Stimulated activated naive CD8-positive, alpha-beta T cell treated with anti-CD3 and anti-CD28 coated beads, Interleukin-15, amount 100 ng/mL, for 72 hours (primary cell): ENCODE measurements around the gene CAPRIN1.
A peak's percentile ranks its signal among the peaks of the same experiment; 100 is the strongest.
"Not testable (repeated sequence)": the region's sequence is repeated elsewhere in the genome, so short reads cannot be mapped to it uniquely, and the experiment has no call there.

Experiments
- ATAC-seq: fragments of 150-1000 bp; cut with Tn5 transposase; 2 replicates; pipeline ENCODE4 v1.10.0; 2021; ENCODE audit warnings: mild to moderate bottlenecking, moderate library complexity
- DNase-seq, 2 donors: peaks; one replicate each; pipeline ENCODE4 v3.0.0; 2021 to 2022
- H3K27ac Mint-ChIP-seq, 2 donors: one replicate each; pipeline ENCODE4 v1.8.0; 2022; ENCODE audit warnings: mild to moderate bottlenecking in 2 of 2, mixed read lengths in 2 of 2, moderate library complexity in 2 of 2
- H3K27me3 Mint-ChIP-seq: one replicate; pipeline ENCODE4 v1.8.0; 2022; ENCODE audit warnings: mixed read lengths
- H3K4me1 Mint-ChIP-seq: one replicate; pipeline ENCODE4 v1.8.0; 2022; ENCODE audit warnings: mild to moderate bottlenecking, mixed read lengths
- H3K4me3 Mint-ChIP-seq, 2 donors: one replicate each; pipeline ENCODE4 v1.8.0; 2022; ENCODE audit warnings: mild to moderate bottlenecking in 2 of 2, mixed read lengths in 2 of 2, moderate library complexity in 1 of 2
- H3K9me3 Mint-ChIP-seq, 2 donors: one replicate each; pipeline ENCODE4 v1.8.0; 2022; ENCODE audit warnings: mixed read lengths in 2 of 2

Gene CAPRIN1

DNA sequence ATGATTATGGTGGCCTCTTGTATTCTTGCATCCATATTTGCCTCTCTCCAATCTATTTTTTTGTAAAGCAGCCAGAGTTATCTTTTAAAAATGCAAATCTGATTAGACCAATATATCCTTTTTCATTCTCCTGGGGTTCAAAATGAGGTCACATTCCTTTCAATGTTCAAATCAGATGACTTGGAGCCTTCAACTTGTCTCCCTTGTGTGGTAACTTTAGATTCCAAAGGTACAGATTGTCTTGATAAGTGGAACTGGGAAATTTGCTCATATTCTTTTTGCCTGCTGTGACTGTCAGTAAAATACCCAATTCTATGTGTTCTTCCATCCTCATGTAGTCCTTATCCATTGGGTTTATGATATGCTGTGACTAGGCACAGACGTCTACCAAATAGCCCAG lies 15.1 kb upstream of the CAPRIN1 start:
- Mint-ChIP-seq H3K9me3 (no peaks in the 10 kb centered on the region), H3K4me3 (no peak overlapping the region), H3K27ac (no peak overlapping the region), H3K27me3 (no peaks in the 10 kb centered on the region), H3K4me1 (no peaks in the 10 kb centered on the region)
- no peak for DNase-seq
- no peak for ATAC-seq

DNA sequence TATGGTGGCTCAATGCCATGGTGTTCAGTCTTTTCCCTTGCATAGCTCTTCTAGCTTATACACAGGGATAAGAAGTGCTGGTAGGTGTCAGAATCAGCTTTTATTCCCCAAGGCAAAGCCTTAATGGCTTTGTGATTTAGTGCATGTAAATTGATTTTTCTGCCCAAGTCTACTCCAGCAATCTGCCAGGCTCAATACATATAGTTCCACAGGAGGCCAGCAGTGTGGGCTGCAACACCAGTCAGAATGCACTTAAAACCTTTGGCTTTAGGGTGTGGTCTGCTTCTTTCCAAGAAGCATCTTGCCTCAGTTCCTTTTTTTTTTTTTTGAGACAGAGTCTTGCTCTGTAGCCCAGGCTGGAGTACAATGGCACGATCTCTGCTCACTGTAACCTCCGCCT lies 14.5 kb upstream of the CAPRIN1 start:
- Mint-ChIP-seq H3K4me1 (no peaks in the 10 kb centered on the region), H3K9me3 (no peaks in the 10 kb centered on the region), H3K27me3 (no peaks in the 10 kb centered on the region), H3K27ac (no peak overlapping the region), H3K4me3 (no peak overlapping the region)
- no peak for DNase-seq
- no peak for ATAC-seq

DNA sequence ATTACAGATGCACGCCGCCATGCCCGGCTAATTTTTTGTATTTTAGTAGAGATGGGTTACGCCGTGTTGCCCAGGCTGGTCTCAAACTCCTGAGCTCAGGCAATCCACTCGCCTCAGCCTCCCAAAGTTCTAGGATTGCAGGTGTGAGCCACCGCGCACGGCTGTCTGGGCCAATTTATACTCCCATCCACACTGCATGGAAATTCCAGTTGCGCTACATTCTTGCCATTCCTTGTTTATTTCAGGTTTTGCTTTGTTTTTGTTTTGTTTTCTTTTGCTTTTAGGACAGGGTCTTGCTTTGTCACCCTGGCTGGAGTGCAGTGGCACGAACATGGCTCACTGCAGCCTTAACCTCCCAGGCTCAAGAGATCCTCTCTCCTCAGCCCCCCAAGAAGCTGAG lies 11.0 kb upstream of the CAPRIN1 start:
- ATAC-seq (no peak), DNase-seq (no peak)
- Mint-ChIP-seq H3K9me3 (no peaks in the 10 kb centered on the region), H3K27ac (no peak overlapping the region), H3K4me1 (peaks cover 11% of the 10 kb centered on the region), H3K27me3 (peaks cover 18% of the 10 kb centered on the region), H3K4me3 (no peak overlapping the region)

DNA sequence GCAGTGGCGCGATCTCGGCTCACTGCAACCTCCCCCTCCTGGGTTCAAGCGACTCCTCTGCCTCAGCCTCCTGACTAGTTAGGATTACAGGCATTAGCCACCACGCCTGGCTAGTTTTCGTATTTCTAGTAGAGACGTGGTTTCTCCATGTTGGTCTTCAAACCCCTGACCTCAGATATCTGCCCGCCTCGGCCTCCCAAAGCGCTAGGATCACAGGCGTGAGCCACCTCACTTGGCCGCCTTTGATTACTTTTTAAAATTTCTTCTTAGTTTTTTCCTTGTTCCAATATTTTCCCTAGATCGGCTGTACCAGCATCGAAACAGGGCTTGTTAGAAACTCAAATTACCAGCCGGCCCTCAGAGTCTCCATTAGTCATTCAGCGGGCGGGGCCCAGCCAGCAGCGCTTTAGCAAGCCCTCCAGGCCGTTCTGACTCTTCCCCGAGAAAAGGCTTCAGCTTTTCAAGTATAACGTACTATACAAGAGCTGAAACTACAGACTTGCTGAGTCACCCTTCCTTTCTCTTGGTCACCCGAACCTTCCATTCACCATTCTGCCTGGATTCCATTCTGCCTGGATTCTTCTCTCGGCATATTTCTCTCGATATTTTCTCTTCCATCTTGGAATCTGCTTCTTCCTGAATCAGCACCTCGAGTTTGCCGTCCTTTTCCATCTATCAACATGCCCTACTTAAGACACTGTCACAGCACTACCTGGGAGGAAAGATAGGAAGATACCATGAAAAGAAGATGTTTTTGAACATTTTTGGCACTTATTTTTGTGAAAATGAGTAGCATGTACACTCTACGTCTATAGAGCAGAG lies 6.7 kb upstream of the CAPRIN1 start:
- no peak for ATAC-seq

DNA sequence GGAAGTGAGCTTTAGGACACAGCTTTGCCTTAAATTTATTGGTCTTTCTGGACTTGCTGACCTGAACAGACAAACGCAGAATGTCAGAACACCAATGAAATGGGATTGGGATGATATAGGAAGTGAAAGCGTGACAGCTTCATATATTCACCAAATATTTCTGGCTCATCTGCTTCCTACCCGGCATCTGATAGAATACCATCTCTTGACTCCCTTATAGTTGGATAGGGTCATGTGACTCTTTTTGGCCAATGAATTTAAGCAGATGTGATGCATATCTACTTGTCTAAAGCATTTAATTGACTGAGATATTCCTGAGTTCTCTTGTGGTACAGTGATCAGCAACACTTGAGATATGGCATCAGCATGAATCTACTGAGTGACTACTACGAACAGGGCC lies 2.5 kb upstream of the CAPRIN1 start:
- Mint-ChIP-seq H3K4me3 (no peak overlapping the region), H3K9me3 (no peaks in the 10 kb centered on the region), H3K4me1 (peaks cover 19% of the 10 kb centered on the region), H3K27me3 (peaks cover 32% of the 10 kb centered on the region), H3K27ac (no peak overlapping the region)
- no peak for DNase-seq
- no peak for ATAC-seq

More for the DNA sequence above, 6.7 kb upstream of the CAPRIN1 start:
- peak overlapping the region in 1 of 2 donors; percentile 0 for H3K27ac Mint-ChIP-seq
- DNase-seq, result no peak
- peaks cover 35% of the 10 kb centered on the region for H3K27me3 Mint-ChIP-seq
- peak overlapping the region in 1 of 2 donors; percentile 30 for H3K4me3 Mint-ChIP-seq
- H3K9me3 Mint-ChIP-seq, result no peaks in the 10 kb centered on the region
- peaks cover 12% of the 10 kb centered on the region for H3K4me1 Mint-ChIP-seq

DNA sequence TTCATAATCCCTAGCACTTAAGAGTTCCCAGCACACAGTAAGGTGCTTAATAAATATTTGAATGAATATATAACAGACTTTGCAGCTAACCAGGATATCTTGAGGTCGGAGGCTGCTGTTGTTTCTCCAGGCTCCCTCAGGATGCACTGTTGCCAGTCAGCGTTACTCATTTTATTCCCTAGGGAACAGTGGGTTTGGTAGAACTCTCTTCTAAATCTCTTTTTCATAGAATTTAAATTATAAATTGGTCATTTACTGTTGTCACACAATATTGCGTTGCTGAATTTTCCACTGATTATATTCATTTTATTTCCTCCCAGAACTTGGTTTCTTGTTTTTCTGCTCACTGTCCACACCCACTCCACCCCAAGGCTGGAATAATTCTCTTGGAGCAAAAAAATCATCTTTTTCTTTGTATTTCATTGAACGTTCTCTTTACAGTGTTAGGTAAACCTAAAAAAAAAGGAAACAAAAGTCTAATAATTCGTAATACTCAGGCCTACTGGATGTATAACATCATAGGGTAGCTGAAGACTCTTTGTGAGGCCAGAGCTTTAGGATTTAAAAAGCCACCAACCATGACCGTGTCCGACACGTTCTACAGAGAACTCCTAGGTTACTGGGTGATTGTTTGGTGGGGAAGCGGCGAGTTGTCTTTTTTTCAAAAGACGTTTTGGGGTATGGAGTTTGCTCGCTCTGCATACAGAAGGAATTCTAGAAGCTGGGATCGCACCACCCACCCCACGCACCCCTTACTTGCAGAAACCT lies 766 bp upstream of the CAPRIN1 start:
- peaks cover 15% of the 10 kb centered on the region for H3K27me3 Mint-ChIP-seq
- peaks cover 14% of the 10 kb centered on the region for H3K4me1 Mint-ChIP-seq
- ATAC-seq (peak; percentile 0), DNase-seq (no peak)
- no peaks in the 10 kb centered on the region for H3K9me3 Mint-ChIP-seq
- H3K27ac Mint-ChIP-seq, result peak overlapping the region; percentile 87 to 98
- peak overlapping the region; percentile 88 to 93 for H3K4me3 Mint-ChIP-seq

DNA sequence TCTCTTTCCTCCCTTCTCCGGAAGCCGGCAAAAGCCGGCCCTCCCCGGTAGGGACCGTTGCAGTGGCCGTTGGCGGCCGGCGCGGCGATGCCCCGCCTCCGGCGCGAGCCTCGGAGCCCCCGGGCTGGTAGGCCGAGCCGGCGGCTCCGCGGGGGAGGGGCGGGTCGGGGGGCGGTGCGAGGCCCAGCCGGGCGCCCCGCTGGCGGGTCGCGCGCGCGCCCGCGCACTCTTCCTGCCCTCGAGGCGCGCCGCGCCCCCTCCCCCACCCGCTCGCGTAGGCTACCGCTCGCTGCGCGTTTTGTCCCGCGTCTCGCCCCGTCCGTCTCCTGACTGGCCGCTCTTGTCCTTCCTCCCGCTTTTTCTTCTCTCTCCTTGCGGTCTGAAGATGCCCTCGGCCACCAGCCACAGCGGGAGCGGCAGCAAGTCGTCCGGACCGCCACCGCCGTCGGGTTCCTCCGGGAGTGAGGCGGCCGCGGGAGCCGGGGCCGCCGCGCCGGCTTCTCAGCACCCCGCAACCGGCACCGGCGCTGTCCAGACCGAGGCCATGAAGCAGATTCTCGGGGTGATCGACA lies 591 bp downstream of the CAPRIN1 start:
- peak; percentile 85 to 89 for DNase-seq
- Mint-ChIP-seq H3K9me3 (no peaks in the 10 kb centered on the region), H3K27me3 (peaks cover 11% of the 10 kb centered on the region), H3K4me1 (peaks cover 26% of the 10 kb centered on the region), H3K4me3 (peak overlapping the region; percentile 93 to 94), H3K27ac (peak overlapping the region; percentile 87 to 99)
- peak; percentile 73 for ATAC-seq

DNA sequence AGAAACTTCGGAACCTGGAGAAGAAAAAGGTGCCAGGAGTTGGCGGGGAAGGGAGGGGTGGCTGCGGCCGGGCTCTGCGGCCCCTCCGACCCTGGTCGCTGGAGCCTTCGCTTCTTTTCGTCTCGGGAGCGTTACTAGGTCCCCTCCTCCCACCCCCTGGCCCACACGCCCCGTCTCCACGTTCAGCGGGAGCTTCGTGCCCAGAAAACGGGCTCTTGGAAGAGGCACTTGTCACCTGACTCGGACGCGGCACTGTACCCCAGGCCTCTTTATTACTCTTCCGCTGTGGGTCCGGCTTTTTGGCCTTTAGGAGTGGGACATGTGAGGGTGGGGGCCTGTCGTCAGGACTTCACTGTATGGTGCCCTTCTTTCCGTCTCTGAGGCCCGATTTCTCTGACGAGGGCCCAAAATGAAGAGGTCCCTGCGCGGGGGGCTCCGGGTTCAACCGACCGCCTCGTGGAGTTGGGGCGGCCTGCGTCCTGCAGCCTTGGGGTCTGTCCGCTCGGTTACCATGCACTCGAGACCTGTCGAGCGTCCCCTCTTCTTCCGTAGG lies 1.2 kb downstream of the CAPRIN1 start:
- Mint-ChIP-seq H3K27me3 (peaks cover 8% of the 10 kb centered on the region), H3K4me1 (peaks cover 29% of the 10 kb centered on the region), H3K9me3 (no peaks in the 10 kb centered on the region), H3K27ac (peak overlapping the region; percentile 99), H3K4me3 (peak overlapping the region; percentile 93 to 94)
- peak; percentile 36 to 46 for DNase-seq
- ATAC-seq, result peak; percentile 0

DNA sequence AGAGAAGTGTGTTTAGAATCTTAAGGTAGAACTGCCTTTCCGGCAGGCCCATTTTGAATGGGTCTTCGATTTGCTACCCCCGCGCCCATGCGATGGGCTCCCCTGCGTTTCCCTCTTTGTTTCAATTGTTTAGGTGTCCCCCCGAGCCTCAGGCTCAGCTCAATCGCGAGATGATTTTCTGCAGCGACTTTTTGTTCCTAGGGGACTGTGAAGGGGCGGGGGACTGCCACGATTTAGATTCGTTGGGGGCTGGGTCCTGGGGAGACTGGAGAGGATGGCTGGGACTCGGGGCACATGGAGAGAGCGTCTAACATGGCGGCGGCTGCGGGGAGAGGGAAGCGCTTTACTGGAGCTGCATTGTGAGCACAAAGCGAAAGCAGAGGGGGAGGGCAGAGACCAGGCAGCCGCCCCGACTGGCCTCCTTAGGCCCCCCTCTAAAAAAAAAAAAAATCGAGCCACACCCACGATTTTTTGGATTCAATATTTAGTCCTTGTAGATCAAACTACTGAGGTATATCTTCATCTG lies 1.7 kb downstream of the CAPRIN1 start:
- Mint-ChIP-seq H3K27ac (peak overlapping the region; percentile 99), H3K27me3 (peaks cover 8% of the 10 kb centered on the region), H3K4me1 (peaks cover 33% of the 10 kb centered on the region), H3K9me3 (no peaks in the 10 kb centered on the region), H3K4me3 (peak overlapping the region; percentile 93 to 94)
- peak; percentile 72 to 80 for DNase-seq
- ATAC-seq, result peak; percentile 62

DNA sequence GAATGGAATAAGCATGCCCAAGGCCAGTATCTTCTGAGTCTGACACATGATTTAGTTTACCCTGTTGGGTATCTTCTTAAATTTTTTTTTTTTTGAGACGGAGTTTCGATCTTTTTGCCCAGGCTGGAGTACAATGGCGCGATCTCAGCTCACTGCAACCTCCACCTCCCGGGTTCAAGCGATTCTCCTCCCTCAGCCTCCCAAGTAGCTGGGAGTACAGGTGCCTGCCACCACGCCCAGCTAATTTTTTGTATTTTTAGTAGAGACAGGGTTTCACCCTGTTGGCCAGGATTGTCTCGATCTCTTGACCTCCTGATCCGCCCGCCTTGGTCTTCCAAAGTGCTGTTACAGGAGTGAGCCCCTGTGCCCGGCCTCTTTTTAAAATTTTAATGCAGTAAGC lies 2.8 kb downstream of the CAPRIN1 start:
- not testable (repeated sequence) for H3K9me3 Mint-ChIP-seq, H3K27ac Mint-ChIP-seq, ATAC-seq, H3K27me3 Mint-ChIP-seq, DNase-seq
- peaks cover 44% of the 10 kb centered on the region for H3K4me1 Mint-ChIP-seq
- peak overlapping the region; percentile 93 to 94 for H3K4me3 Mint-ChIP-seq

DNA sequence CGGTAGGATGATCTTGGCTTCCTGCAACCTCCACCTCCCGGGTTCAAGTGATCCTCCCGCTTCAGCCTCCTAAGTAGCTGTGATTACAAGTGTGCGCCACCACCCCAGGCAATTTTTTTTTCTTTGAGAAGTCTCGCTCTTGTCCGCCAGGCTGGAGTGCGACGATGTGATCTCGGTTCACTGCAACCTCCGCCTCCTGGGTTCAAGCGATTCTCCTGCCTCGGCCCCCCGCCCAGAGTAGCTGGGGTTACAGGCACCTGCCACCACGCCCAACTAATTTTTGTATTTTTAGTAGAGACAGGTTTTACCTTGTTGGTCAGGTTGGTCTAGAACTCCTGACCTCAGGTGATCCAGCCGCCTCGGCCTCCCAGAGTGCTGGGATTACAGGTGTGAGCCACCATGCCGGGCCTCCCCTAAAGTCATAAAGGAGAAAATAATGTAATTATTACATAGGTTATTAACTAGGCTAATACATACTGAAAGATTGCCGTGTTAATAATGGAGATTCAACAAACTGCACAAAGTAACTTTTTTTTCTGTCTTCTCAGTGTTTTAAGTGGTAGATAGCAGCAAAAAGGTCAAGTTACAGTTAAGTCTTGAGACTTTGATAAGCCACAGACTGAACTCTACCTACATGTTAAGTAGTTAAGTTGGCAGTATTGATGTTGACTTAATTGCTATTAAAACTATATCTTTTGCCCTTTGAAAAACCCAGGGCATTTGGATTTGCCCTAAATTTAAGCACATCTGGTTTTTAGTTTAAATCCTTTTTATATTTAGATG lies 3.9 kb downstream of the CAPRIN1 start:
- no peaks in the 10 kb centered on the region for H3K27me3 Mint-ChIP-seq
- H3K27ac Mint-ChIP-seq, result peak overlapping the region in 1 of 2 donors; percentile 80
- ATAC-seq, result no peak
- no peaks in the 10 kb centered on the region for H3K9me3 Mint-ChIP-seq
- DNase-seq, result no peak
- H3K4me1 Mint-ChIP-seq, result peaks cover 47% of the 10 kb centered on the region
- H3K4me3 Mint-ChIP-seq, result peak overlapping the region; percentile 66 to 79

DNA sequence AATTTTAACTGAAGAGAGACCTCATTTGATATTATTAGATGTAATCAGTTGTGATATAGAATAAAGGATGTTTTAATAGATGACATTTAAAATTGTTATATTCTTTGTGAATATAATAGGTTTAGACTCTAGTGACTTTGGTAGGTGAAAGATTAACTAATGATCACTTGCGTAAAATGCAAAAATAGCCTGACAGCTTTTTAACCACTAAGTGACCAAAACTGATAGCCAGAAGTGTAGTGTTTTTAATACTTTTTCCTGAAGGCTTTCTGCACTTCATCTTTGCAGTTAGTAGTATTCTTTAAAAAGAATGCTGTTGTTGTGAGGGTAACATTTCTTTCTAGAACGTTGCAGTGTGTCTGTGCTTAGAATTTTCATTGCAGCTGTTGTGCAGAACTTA lies 5.1 kb downstream of the CAPRIN1 start:
- ATAC-seq (no peak), DNase-seq (no peak)
- Mint-ChIP-seq H3K9me3 (no peaks in the 10 kb centered on the region), H3K4me3 (peak overlapping the region in 1 of 2 donors; percentile 39), H3K27ac (no peak overlapping the region), H3K27me3 (no peaks in the 10 kb centered on the region), H3K4me1 (peaks cover 41% of the 10 kb centered on the region)

DNA sequence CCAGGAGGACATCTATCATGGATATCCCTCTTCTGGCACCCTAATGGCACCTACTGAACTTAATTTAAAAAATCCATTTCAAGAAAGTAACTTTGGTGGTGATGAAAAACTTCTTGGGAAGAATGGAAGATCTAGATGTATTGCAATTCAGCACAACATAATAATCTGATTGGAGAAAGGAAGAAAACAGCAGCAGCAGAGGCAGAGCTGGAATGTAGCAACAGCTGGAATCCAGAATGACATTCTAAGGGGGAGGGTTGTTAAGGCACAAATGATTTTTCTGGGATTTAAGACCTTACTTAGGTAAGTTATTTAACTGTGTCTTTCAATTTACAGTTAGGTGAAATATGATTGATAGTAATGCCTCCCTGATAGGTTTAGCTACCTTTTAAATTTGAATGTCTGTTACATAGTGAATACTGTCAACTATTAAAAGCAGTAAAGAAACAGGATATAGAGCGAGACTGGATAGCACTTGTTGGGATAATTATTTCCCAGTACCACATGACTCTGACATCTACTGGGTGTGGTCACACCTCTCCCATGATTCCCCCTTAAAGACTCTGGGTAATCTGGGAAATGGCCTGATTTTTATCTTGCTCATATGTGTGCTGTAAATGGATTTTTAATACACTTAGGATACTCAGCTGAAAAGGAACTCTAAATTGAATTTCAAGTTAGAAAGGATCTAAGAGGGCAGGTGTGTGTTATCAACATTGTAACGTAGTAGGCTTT lies 11.7 kb downstream of the CAPRIN1 start:
- ATAC-seq (no peak), DNase-seq (no peak)
- Mint-ChIP-seq H3K4me1 (peaks cover 72% of the 10 kb centered on the region), H3K27ac (peak overlapping the region; percentile 36 to 38), H3K9me3 (no peaks in the 10 kb centered on the region), H3K4me3 (no peak overlapping the region), H3K27me3 (no peaks in the 10 kb centered on the region)

DNA sequence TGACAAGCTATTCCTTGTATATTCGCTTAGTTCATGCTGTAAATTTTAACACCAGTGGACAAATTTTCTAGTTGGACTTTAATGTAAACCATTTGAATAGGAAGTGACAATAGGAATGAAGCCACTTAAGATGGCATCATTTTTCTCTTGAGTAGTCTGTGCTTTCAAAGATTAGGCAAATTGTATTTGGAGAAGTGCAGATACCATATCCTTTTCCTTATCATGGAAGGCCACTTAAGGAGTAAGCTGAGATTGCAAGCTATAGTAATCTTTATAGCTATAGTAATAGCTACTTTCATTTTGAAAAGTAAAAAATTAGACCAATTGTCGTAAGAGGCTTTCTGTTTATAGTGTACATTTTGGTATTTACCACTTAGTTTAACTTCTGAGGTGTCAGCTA lies 12.8 kb downstream of the CAPRIN1 start:
- H3K27ac Mint-ChIP-seq, result no peak overlapping the region

More for the DNA sequence above, 12.8 kb downstream of the CAPRIN1 start:
- ATAC-seq, result no peak
- Mint-ChIP-seq H3K9me3 (no peaks in the 10 kb centered on the region), H3K4me3 (no peak overlapping the region), H3K4me1 (peaks cover 67% of the 10 kb centered on the region), H3K27me3 (no peaks in the 10 kb centered on the region)
- DNase-seq, result no peak
